ENCODE data around the gene LRRC46. TPM values are rescaled to one million over a fixed set of nuclear protein-coding genes. Genes with fewer than 3 reads are reported as not detected.

LRRC46 gene
- total and polyA plus RNA-seq, 10 of the 15 experiments (the other 5 are each of a cell fraction or from before 2014, with no cell fraction given): 0.15 to 1.8 (median 0.38) TPM; not detected in 1

DNA sequence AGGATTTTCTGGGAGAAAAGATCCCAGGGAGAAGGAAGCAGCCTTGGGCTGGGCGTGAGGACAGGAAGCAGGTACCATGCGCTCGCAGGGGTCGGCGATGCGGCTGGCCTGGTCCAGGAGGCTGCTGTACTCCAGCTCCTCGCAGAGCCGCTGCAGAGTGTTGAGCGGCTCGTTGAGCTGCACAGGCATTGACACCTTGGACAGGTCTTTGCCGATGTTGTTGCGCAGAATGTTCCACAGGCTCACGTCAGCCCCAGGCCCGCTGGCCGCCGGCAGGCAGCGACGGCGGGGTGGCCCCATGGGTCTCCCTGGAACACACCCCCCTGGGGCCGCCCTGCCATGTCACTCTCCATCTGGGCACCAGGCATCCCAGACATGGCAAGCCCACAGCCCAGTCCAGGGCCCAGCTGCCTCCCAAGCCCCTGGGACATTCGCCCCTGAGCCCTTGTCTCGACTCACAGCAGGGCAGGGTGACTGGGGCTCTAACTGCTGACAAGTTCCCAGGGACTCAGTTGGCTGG is 17.9 kb upstream of the LRRC46 start (continued):
- TF ChIP-seq, protein P1, sequence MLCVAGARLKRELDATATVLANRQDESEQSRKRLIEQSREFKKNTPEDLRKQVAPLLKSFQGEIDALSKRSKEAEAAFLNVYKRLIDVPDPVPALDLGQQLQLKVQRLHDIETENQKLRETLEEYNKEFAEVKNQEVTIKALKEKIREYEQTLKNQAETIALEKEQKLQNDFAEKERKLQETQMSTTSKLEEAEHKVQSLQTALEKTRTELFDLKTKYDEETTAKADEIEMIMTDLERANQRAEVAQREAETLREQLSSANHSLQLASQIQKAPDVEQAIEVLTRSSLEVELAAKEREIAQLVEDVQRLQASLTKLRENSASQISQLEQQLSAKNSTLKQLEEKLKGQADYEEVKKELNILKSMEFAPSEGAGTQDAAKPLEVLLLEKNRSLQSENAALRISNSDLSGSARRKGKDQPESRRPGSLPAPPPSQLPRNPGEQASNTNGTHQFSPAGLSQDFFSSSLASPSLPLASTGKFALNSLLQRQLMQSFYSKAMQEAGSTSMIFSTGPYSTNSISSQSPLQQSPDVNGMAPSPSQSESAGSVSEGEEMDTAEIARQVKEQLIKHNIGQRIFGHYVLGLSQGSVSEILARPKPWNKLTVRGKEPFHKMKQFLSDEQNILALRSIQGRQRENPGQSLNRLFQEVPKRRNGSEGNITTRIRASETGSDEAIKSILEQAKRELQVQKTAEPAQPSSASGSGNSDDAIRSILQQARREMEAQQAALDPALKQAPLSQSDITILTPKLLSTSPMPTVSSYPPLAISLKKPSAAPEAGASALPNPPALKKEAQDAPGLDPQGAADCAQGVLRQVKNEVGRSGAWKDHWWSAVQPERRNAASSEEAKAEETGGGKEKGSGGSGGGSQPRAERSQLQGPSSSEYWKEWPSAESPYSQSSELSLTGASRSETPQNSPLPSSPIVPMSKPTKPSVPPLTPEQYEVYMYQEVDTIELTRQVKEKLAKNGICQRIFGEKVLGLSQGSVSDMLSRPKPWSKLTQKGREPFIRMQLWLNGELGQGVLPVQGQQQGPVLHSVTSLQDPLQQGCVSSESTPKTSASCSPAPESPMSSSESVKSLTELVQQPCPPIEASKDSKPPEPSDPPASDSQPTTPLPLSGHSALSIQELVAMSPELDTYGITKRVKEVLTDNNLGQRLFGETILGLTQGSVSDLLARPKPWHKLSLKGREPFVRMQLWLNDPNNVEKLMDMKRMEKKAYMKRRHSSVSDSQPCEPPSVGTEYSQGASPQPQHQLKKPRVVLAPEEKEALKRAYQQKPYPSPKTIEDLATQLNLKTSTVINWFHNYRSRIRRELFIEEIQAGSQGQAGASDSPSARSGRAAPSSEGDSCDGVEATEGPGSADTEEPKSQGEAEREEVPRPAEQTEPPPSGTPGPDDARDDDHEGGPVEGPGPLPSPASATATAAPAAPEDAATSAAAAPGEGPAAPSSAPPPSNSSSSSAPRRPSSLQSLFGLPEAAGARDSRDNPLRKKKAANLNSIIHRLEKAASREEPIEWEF (IDR thresholded peaks at IDR 0.05; ENCODE audit: insufficient replicate concordance, low read depth, low read length): no peak
- TF ChIP-seq KDM1A (IDR thresholded peaks at IDR 0.05; ENCODE audit: borderline replicate concordance) (no peak), CREM (IDR thresholded peaks at IDR 0.05; ENCODE audit: low read depth) (no peak)
- TF ChIP-seq, protein P2, sequence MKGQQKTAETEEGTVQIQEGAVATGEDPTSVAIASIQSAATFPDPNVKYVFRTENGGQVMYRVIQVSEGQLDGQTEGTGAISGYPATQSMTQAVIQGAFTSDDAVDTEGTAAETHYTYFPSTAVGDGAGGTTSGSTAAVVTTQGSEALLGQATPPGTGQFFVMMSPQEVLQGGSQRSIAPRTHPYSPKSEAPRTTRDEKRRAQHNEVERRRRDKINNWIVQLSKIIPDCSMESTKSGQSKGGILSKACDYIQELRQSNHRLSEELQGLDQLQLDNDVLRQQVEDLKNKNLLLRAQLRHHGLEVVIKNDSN (IDR thresholded peaks at IDR 0.05; ENCODE audit: borderline replicate concordance, extremely low read length, insufficient read depth, low read depth, low read length): no peak
